AML-193 (cell line): ENCODE measurements around the gene PABPN1.
A peak's percentile ranks its signal among the peaks of the same experiment; 100 is the strongest.

Experiments used
- DNase-seq, 2 experiments: peaks; one replicate each; lab custom pipeline; 2025; lab: John Stamatoyannopoulos, UW

PABPN1 gene

DNA sequence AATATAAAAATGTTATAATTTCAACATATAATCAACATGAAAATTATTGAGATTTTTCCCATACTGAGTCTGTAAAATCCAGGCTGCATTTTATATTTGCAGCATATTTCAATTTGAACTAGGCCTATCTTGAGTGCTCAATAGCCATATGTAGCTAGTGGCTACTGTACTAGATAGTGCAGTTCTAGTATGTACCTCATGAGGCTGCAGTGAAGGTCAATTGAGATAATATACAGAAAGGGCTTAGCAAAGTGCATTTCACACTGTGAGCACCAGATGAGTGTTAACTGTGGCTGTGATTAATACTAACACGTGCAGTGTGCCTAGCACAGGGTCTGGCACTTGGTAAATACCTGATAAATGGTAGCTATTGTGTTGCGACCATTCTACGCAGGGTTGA is 36.8 kb downstream of the PABPN1 start:
- no peak for DNase-seq

- no peak for DNase-seq
Measured at GRCh38 chr14:23358553-23359166, 37.4 kb downstream of the PABPN1 start.

DNA sequence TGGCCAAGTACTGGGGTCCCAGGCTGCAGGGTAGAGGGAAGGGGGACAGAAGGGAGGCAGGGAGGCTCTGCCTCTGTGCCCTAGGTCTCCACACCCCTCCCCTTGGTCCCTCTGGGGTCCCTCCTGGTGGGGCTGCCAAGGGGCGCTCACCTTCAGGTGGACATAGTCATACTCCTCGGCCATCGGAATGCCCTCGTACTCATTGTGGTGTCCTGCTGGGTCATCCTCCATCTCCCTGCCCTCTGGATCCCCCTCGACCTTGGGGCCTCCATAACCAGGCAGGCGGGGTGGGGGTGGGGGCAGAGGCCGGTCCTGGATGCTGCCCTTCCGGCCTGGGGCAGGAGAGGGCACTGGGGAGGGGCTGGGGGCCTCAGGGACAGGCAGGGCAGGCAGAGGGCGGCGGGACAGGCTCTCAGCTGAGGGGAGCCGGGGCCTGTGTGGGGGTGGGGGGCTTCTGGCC is 37.9 kb downstream of the PABPN1 start:
- DNase-seq: no peak

DNA sequence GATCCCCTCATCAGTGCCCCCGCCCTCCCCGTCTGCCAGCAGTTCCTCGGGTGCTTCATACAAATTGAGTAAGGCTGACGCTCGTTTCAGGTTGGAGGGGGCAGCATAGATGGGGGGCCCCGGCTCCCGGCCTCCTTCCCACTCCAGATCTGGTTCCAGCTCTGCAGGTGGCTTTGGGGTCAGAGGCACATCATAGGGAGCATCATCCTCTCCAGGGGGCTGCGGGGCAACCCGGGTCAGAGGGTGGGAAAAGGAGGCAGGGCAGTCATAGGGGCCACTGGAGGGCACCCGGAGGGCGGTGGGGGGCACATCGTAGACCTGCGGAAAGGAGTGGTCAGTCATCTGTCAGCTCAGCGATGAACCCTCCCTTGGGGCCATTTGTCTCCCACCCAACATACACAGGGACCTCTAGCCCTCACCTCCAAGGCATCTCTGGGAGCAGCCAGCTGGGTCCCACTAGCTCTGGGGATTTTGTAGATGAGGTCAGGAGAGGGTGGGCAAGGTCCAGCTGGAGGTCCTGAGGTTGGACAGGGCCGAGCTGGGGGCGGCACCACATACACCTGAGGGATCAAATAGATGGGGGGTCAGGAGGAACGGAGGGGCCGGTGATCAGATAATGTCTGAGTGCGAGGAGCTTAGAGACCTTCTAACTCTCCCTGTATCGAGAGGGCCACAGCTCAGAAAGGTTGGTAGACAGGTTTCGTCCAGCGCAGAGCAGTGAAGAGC is 38.6 kb downstream of the PABPN1 start:
- DNase-seq: no peak

DNA sequence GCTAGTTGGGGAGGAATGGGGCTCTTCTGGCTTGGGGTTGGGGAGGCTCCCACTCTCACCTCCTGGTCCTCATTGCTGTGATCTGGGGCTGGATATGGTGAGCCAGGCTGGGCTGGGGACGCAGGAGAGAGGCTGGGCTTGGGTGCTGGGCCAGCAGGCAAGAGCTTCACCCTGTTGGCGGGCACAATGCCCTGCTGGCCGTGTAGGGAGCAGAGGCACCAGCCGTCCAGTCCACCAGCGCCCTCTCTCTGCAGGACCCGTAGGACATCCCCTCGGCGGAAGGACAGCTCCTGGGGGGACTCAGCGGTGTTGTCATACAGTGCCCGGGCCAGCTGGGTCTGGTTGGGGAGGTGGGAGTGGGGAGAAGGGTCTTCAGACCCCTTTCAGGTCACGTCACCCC is 39.2 kb downstream of the PABPN1 start:
- DNase-seq: no peak

- DNase-seq: no peak
Measured at GRCh38 chr14:23361320-23361719, 40.1 kb downstream of the PABPN1 start.

DNA sequence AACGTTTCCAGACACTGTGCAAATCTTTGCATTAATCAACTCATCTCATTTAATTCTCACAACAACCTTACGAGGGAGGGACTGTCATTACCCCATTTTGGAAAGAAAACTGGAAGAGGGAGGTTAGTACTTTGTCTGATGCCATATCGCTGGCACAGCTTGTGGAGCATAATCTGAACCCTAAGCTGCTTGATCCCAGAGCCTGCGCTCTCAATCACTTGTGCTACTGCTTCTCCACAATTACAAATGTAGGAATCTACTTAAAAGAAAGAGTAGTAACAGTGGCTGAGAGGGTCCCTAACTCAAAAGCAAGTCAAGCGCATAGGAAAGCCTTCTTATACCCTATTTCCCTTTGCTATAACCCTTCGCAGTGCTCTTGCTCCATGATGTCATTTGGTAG is 40.5 kb downstream of the PABPN1 start:
- no peak for DNase-seq

DNA sequence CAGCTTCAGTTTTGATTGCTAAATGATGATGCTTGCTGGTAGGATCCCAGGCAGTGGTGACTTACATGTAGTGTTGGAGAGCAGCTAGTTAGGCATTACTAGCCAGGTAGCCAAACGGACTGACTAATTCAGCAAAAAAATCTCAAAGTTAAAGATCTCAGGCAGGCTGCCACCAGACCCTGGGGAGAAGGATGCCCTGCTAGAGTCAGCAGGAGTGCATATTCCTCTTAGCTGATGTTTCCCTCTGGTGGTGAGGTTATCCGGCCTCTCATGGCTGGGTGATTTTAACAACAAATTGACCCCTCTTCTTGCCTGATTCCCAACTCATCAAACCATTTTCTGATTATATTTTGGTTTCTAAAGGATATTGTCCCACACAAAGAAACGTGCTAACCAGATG is 40.9 kb downstream of the PABPN1 start:
- peak in 1 of 2 experiments; percentile 1 for DNase-seq

GRCh38 chr14:23364164-23365035 is 43.1 kb downstream of the PABPN1 start:
- no peak for DNase-seq

GRCh38 chr14:23365036-23365731 is 43.9 kb downstream of the PABPN1 start, which contains the start of gene EFS:
Gene EFS (minus strand): TSS chr14:23365172. CDS start chr14:23365025, 147 bp downstream.
- no peak for DNase-seq

DNA sequence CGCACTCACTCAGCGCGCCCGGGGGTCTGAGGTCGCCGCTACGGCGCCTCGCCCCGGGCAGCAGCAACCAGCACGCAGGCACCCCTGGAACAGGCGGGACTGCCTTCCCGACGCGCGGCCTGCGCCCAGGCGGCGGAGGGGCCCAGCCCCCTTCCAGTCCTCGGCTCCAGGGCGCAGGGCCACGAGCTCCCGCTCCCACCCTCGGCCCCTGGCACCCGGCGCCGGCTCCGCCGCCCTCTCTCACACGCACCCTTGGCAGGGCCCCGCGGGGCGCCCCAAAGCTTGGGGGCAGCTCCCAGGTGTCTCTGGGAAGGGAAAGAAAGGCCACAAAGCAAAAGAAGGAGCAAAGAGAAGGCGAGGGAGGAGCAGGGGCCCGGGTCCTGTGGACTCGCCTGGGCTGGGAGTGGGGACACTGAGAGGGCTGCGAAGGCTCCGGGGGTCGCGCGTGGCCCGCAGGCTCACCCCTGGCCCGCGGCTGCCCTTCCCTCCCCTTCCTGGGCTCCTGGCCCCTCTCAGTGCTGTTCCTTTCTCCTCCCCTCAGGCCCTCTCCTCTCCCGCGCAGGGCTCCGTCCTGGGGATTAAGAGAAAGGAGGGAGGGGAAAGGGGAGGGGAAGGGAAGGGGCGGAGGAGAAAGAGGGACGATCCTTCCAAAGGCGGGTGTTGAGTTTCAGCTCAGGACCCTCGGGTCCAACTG is 44.6 kb downstream of the PABPN1 start:
- no peak for DNase-seq

- no peak for DNase-seq
Measured at GRCh38 chr14:23366426-23366921, 45.2 kb downstream of the PABPN1 start.

DNA sequence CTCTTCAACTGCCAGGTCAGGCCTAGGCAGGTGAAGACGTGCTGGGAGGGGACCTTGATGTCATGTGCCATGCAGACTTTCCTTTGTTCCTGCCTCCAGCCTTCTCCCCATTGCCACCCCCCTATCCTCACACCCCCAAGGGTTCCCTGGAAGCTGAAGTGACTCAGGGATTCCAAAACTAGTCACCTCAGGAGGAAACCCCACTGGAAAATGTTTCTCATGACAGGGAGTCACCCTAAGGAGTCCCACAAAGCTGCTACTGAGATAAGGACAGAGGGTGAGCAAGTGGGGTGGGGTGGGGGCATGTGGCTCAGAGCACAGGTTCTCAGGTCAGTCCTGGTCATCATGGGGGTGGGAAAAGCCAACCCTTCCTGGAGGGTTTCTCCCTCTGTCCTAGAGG is 49.0 kb downstream of the PABPN1 start:
- no peak for DNase-seq

DNA sequence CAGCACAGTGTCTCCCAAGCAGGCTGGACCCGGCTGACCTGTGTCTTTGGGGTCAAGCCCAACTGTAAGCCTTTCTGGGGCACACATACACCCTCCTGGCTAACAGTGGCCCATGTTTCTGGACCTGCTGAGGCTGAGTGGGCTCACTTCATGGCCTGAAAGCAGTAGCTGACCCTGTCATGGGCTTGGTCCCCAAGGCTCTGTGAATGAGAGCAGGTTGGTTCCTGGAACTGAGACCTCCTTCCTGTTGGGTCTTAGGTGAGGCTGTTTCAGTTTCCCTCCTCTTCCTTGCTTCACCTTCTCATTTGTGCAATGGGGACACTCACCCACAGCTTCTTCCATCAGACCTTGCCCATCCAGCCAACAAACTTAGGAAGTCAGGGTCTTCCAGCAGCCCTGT is 50.6 kb downstream of the PABPN1 start:
- no peak for DNase-seq

- no peak for DNase-seq
Measured at GRCh38 chr14:23372509-23372908, 51.3 kb downstream of the PABPN1 start, which contains the start of gene IL25. Gene IL25 (plus strand): TSS chr14:23372809.

- DNase-seq: no peak
Measured at GRCh38 chr14:23373041-23373440, 51.8 kb downstream of the PABPN1 start.
